NCI-H2227 treated with DMSO at 0.1 percent for 48 hours (cell line): ENCODE measurements around the gene PGM2L1.
"Not testable (repeated sequence)": the region's sequence is repeated elsewhere in the genome, so short reads cannot be mapped to it uniquely, and the experiment has no call there.

ENCODE experiments used
- DNase-seq: peaks from one replicate; lab custom pipeline; 2025; lab: John Stamatoyannopoulos, UW

The PGM2L1 gene

GRCh38 chr11:74398244-74399159 is at the start of gene PGM2L1:
PGM2L1 (minus strand) TSS chr11:74398433; CDS start chr11:74398161, 272 bp downstream.
- peak; percentile 97 for DNase-seq

GRCh38 chr11:74447720-74448119 is 49.5 kb upstream of the PGM2L1 start:
- DNase-seq: no peak

- no peak for DNase-seq
These were observed 48.3 kb upstream of the PGM2L1 start for GRCh38 chr11:74446532-74446938.

GRCh38 chr11:74444173-74444826 is 46.1 kb upstream of the PGM2L1 start:
- no peak for DNase-seq

GRCh38 chr11:74443071-74443864 is 45.0 kb upstream of the PGM2L1 start:
- peak; percentile 63 for DNase-seq

GRCh38 chr11:74442636-74443035 is 44.4 kb upstream of the PGM2L1 start:
- no peak for DNase-seq

GRCh38 chr11:74438681-74439080 is 40.4 kb upstream of the PGM2L1 start:
- no peak for DNase-seq

- no peak for DNase-seq
These were observed 39.3 kb upstream of the PGM2L1 start for GRCh38 chr11:74437441-74438042.

- no peak for DNase-seq
These were observed 36.3 kb upstream of the PGM2L1 start for GRCh38 chr11:74434528-74434927.

- DNase-seq: no peak
These were observed 31.0 kb upstream of the PGM2L1 start for GRCh38 chr11:74429205-74429604.

- no peak for DNase-seq
These were observed 29.2 kb upstream of the PGM2L1 start for GRCh38 chr11:74427384-74427886.

- DNase-seq: no peak
These were observed 26.9 kb upstream of the PGM2L1 start for GRCh38 chr11:74425100-74425499.

GRCh38 chr11:74418509-74418895 is 20.3 kb upstream of the PGM2L1 start:
- DNase-seq: peak; percentile 19

GRCh38 chr11:74417860-74418508 is 19.8 kb upstream of the PGM2L1 start:
- DNase-seq: no peak

GRCh38 chr11:74417379-74417804 is 19.2 kb upstream of the PGM2L1 start:
- DNase-seq: peak; percentile 8

GRCh38 chr11:74416974-74417373 is 18.7 kb upstream of the PGM2L1 start:
- DNase-seq: not testable (repeated sequence)

- DNase-seq: no peak
These were observed 14.6 kb upstream of the PGM2L1 start for GRCh38 chr11:74412733-74413359.

- no peak for DNase-seq
These were observed 14.1 kb upstream of the PGM2L1 start for GRCh38 chr11:74412321-74412720.

GRCh38 chr11:74409633-74410032 is 11.4 kb upstream of the PGM2L1 start:
- no peak for DNase-seq

GRCh38 chr11:74403607-74404321 is 5.5 kb upstream of the PGM2L1 start:
- no peak for DNase-seq
